Sigmoid colon (tissue), 4 donors: ENCODE results near the gene ZCCHC24.

ENCODE experiments used
- POLR2A ChIP-seq, 2 donors: fragments of 450-650 bp; IDR thresholded peaks; one replicate each; pipeline ENCODE4 v1.6.1; 2016; ENCODE audit warnings: antibody characterized with exemption in 2 of 2, mild to moderate bottlenecking in 2 of 2, moderate library complexity in 2 of 2
- POLR2AphosphoS5 ChIP-seq, 4 donors: sonication (generic); formaldehyde crosslinking; IDR thresholded peaks; one replicate each; pipeline ENCODE4 v1.6.1; 2017; ENCODE audit warnings: antibody characterized with exemption in 4 of 4
- TF ChIP-seq, protein P1 (sequence below), 4 experiments: fragments of 450-650 bp in 3 of 4; fragments of 200-600 bp in 1 of 4; IDR thresholded peaks; one replicate each; pipeline ENCODE4 v1.5.1; 2016 to 2019; ENCODE audit warnings: antibody characterized with exemption in 4 of 4, mild to moderate bottlenecking in 3 of 4, moderate library complexity in 2 of 4

DNA sequence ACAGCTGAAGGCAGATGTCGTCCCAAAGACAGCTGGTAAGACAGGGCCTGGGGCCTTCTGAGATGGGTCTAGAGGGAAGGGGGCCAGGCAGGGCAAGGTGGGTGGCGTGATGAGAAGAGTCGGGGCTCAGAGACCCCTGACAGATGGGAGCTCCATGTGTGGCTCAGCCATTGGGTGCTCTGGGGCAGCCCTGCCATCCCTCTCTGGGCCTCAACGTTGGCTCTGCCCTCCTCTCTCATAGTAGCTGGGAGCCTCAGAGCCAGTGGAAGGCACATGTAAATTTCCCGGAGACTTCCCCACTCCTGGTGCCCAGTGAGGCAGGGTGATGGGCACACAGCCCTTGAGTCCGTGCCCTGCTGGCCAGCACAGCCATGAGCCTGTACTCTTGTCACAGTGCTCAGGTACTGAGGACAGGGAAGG, 96.3 kb downstream of the ZCCHC24 start:
- TF ChIP-seq, protein P1, sequence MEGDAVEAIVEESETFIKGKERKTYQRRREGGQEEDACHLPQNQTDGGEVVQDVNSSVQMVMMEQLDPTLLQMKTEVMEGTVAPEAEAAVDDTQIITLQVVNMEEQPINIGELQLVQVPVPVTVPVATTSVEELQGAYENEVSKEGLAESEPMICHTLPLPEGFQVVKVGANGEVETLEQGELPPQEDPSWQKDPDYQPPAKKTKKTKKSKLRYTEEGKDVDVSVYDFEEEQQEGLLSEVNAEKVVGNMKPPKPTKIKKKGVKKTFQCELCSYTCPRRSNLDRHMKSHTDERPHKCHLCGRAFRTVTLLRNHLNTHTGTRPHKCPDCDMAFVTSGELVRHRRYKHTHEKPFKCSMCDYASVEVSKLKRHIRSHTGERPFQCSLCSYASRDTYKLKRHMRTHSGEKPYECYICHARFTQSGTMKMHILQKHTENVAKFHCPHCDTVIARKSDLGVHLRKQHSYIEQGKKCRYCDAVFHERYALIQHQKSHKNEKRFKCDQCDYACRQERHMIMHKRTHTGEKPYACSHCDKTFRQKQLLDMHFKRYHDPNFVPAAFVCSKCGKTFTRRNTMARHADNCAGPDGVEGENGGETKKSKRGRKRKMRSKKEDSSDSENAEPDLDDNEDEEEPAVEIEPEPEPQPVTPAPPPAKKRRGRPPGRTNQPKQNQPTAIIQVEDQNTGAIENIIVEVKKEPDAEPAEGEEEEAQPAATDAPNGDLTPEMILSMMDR (IDR thresholded peaks at IDR 0.05), result no peak
- TF ChIP-seq POLR2A (IDR thresholded peaks at IDR 0.05) (no peak), POLR2AphosphoS5 (IDR thresholded peaks at IDR 0.05) (no peak)
